NAMALWA (cell line): ENCODE results near the gene COL9A3.

Source experiments
- DNase-seq: peaks from one replicate; pipeline ENCODE4 v3.0.0-alpha.2; 2015; ENCODE audit warnings: low spot score

Gene COL9A3

GRCh38 chr20:62811320-62811719 lies 5.5 kb upstream of the COL9A3 start:
- no peak for DNase-seq

- no peak for DNase-seq
Observed at GRCh38 chr20:62811720-62812119, 5.1 kb upstream of the COL9A3 start.

- no peak for DNase-seq
Observed at GRCh38 chr20:62812181-62812906, 4.5 kb upstream of the COL9A3 start.

GRCh38 chr20:62812907-62813200 lies 4.0 kb upstream of the COL9A3 start:
- no peak for DNase-seq

GRCh38 chr20:62813588-62813987 lies 3.3 kb upstream of the COL9A3 start:
- DNase-seq, result no peak

- no peak for DNase-seq
Observed at GRCh38 chr20:62814060-62814708, 2.7 kb upstream of the COL9A3 start.

- DNase-seq, result no peak
Observed at GRCh38 chr20:62814709-62815065, 2.2 kb upstream of the COL9A3 start.

GRCh38 chr20:62815066-62815991 lies 1.5 kb upstream of the COL9A3 start:
- no peak for DNase-seq

GRCh38 chr20:62816031-62816883 lies 593 bp upstream of the COL9A3 start:
- no peak for DNase-seq

GRCh38 chr20:62817975-62818591 lies 1.2 kb downstream of the COL9A3 start:
- no peak for DNase-seq

- no peak for DNase-seq
Observed at GRCh38 chr20:62818592-62819493, 2.0 kb downstream of the COL9A3 start.

- DNase-seq, result no peak
Observed at GRCh38 chr20:62819494-62820174, 2.8 kb downstream of the COL9A3 start.

- no peak for DNase-seq
Observed at GRCh38 chr20:62820208-62820961, 3.5 kb downstream of the COL9A3 start.

- DNase-seq, result no peak
Observed at GRCh38 chr20:62820962-62821725, 4.3 kb downstream of the COL9A3 start.

GRCh38 chr20:62821726-62822210 lies 4.9 kb downstream of the COL9A3 start:
- no peak for DNase-seq

GRCh38 chr20:62822239-62822787 lies 5.5 kb downstream of the COL9A3 start:
- DNase-seq, result no peak

GRCh38 chr20:62822788-62823651 lies 6.2 kb downstream of the COL9A3 start:
- DNase-seq, result peak; percentile 97
